IMR-90 (cell line): ENCODE measurements around the gene INTS3. TPM values are rescaled to one million over a fixed set of nuclear protein-coding genes. Genes with fewer than 3 reads are reported as not detected.

ENCODE experiments used
- ATAC-seq: fragments of 200-7000 bp; cut with Tn5 transposase; 2 replicates; pipeline ENCODE4 v1.9.1; 2020; ENCODE audit warnings: low read depth, mild to moderate bottlenecking, moderate library complexity
- BruUV-seq: library from RNA; stranded (reverse); fragments of 400-500 nt; replicated peaks from 2 replicates; lab custom pipeline; 2021; lab: Mats Ljungman, UMichigan
- CTCF ChIA-PET: fragments of 300-600 bp; formaldehyde crosslinking; extraction: SDS; loops from one replicate; lab custom pipeline; 2021; ENCODE audit warnings: antibody characterized with exemption; lab: Yijun Ruan, JAX
- POLR2A ChIA-PET: fragments of 300-600 bp; sonication (Branson Sonifier 250); formaldehyde crosslinking; loops from one replicate; lab custom pipeline; 2022; ENCODE audit warnings: antibody characterized with exemption; ENCODE audit not compliant: unreplicated experiment; lab: Charles Lee
- DNase-seq: peaks from one replicate; pipeline ENCODE4 v3.0.0; 2013
- H2AFZ ChIP-seq: replicated peaks from 2 replicates; pipeline ENCODE3; 2013; ENCODE audit warnings: low read length, mild to moderate bottlenecking; ENCODE audit not compliant: poor library complexity
- H2AK5ac ChIP-seq: 2 replicates; pipeline ENCODE4 v1.6.1; 2013; ENCODE audit warnings: low read depth, low read length, inconsistent platforms
- H2AK9ac ChIP-seq: replicated peaks from 2 replicates; pipeline ENCODE3; 2013; ENCODE audit warnings: mild to moderate bottlenecking, low read depth, low read length, moderate library complexity; ENCODE audit not compliant: poor library complexity
- H2BK120ac ChIP-seq: 2 replicates; pipeline ENCODE4 v1.6.1; 2013; ENCODE audit warnings: low read depth, low read length, inconsistent platforms
- H2BK15ac ChIP-seq: 3 replicates; pipeline ENCODE4 v1.6.1; 2013; ENCODE audit warnings: low read depth, low read length, inconsistent platforms
- H2BK20ac ChIP-seq: 2 replicates; pipeline ENCODE4 v1.6.1; 2013; ENCODE audit warnings: low read depth, mild to moderate bottlenecking, inconsistent platforms, low read length, moderate library complexity
- H2BK5ac ChIP-seq: 2 replicates; pipeline ENCODE4 v1.6.1; 2013; ENCODE audit warnings: mild to moderate bottlenecking, low read depth, low read length, inconsistent platforms; ENCODE audit not compliant: poor library complexity, severe bottlenecking
- H3K14ac ChIP-seq: replicated peaks from 2 replicates; pipeline ENCODE4 v1.6.1; 2013; ENCODE audit warnings: low read depth, low read length, inconsistent platforms
- H3K18ac ChIP-seq: 2 replicates; pipeline ENCODE4 v1.6.1; 2013; ENCODE audit warnings: low read depth, low read length, control low read depth
- H3K23ac ChIP-seq: 2 replicates; pipeline ENCODE4 v1.6.1; 2013; ENCODE audit warnings: low read depth, low read length, inconsistent platforms
- H3K27ac ChIP-seq: 2 replicates; pipeline ENCODE4 v1.5.1; 2013; ENCODE audit warnings: mild to moderate bottlenecking, control low read depth, low read length; ENCODE audit not compliant: insufficient read depth
- H3K27me3 ChIP-seq: 2 replicates; pipeline ENCODE4 v1.6.1; 2013; ENCODE audit warnings: low read length; ENCODE audit not compliant: control insufficient read depth, insufficient read depth
- H3K36me3 ChIP-seq: 2 replicates; pipeline ENCODE4 v1.6.1; 2013; ENCODE audit warnings: low read length, mixed read lengths; ENCODE audit not compliant: control insufficient read depth, insufficient read depth
- H3K4ac ChIP-seq: 2 replicates; pipeline ENCODE4 v1.6.1; 2013; ENCODE audit warnings: low read depth, low read length, inconsistent platforms
- H3K4me1 ChIP-seq: 2 replicates; pipeline ENCODE4 v1.6.1; 2013; ENCODE audit warnings: low read length, mixed read lengths; ENCODE audit not compliant: control insufficient read depth, insufficient read depth
- H3K4me2 ChIP-seq: 2 replicates; pipeline ENCODE4 v1.6.1; 2013; ENCODE audit warnings: low read depth, mild to moderate bottlenecking, control low read depth, low read length, moderate library complexity
- H3K4me3 ChIP-seq: 2 replicates; pipeline ENCODE4 v1.5.1; 2013; ENCODE audit warnings: low read depth, mild to moderate bottlenecking, control low read depth, low read length, moderate library complexity; ENCODE audit not compliant: insufficient read depth
- H3K56ac ChIP-seq: 2 replicates; pipeline ENCODE4 v1.6.1; 2013; ENCODE audit warnings: low read length, inconsistent platforms; ENCODE audit not compliant: insufficient read depth; ENCODE audit errors: extremely low read depth
- H3K79me1 ChIP-seq, 2 experiments: 2 replicates each; pipeline ENCODE4 v1.6.1; 2013; ENCODE audit warnings: low read length in 2 of 2, inconsistent platforms in 1 of 2, low read depth in 1 of 2
- H3K9ac ChIP-seq: 2 replicates; pipeline ENCODE4 v1.6.1; 2013; ENCODE audit warnings: low read depth, low read length, control low read depth
- H3K9me1 ChIP-seq: 2 replicates; pipeline ENCODE4 v1.6.1; 2013; ENCODE audit warnings: low read length, inconsistent platforms; ENCODE audit not compliant: insufficient read depth
- H3K9me3 ChIP-seq: 2 replicates; pipeline ENCODE4 v1.6.1; 2013; ENCODE audit warnings: low read length; ENCODE audit not compliant: control insufficient read depth, insufficient read depth
- H4K20me1 ChIP-seq: 2 replicates; pipeline ENCODE4 v1.6.1; 2013; ENCODE audit warnings: low read length, inconsistent platforms; ENCODE audit not compliant: insufficient read depth
- H4K5ac ChIP-seq: 2 replicates; pipeline ENCODE4 v1.6.1; 2013; ENCODE audit warnings: mild to moderate bottlenecking, low read depth, low read length, control low read depth
- H4K8ac ChIP-seq, 2 experiments: 2 replicates each; pipeline ENCODE4 v1.6.1; 2013; ENCODE audit warnings: low read depth in 2 of 2, low read length in 2 of 2, control low read depth in 1 of 2, inconsistent platforms in 1 of 2
- H4K91ac ChIP-seq: 2 replicates; pipeline ENCODE4 v1.6.1; 2013; ENCODE audit warnings: low read depth, low read length, inconsistent platforms; ENCODE audit not compliant: insufficient read depth
- BHLHE40 ChIP-seq: fragments of 150-350 bp; IDR thresholded peaks from 2 replicates; pipeline ENCODE4 v1.6.1; 2016; ENCODE audit warnings: mild to moderate bottlenecking, low read depth, low read length
- CEBPB ChIP-seq: IDR thresholded peaks from 2 replicates; pipeline ENCODE4 v1.6.1; 2012; ENCODE audit warnings: low read depth, low read length, improper control_type of control experiment
- CHD1 ChIP-seq: IDR thresholded peaks from 2 replicates; pipeline ENCODE4 v1.6.1; 2012; ENCODE audit warnings: low read depth, low read length, improper control_type of control experiment
- MAZ ChIP-seq: IDR thresholded peaks from 2 replicates; pipeline ENCODE4 v1.6.1; 2012; ENCODE audit warnings: low read depth, mild to moderate bottlenecking, low read length, improper control_type of control experiment, moderate library complexity, borderline replicate concordance
- WGBS, 2 experiments: methylation state at CpG; one replicate each; pipeline versions ENCODE4 v1.1.5 to v1.1.7; 2013; ENCODE audit warnings: missing lambda C conversion rate in 2 of 2; ENCODE audit not compliant: insufficient read length in 1 of 2; ENCODE audit errors: extremely low coverage in 2 of 2; 5-methylcytosine and 5-hydroxymethylcytosine counted together
- dilution Hi-C: fragments of 300-500 bp; cut with HindIII; formaldehyde crosslinking; loops from one replicate; pipeline ENCODE4 v1.14.3; 2018; ENCODE audit warnings: low sequenced_read_pairs; ENCODE audit not compliant: unreplicated experiment
- in situ Hi-C: fragments of 300-500 bp; cut with MboI; formaldehyde crosslinking; loops from 3 replicates; pipeline ENCODE4 v1.14.3; 2019; ENCODE audit warnings: low sequenced_read_pairs, inconsistent platforms, mixed read lengths
- intact Hi-C: fragments of 100-400 bp; cut with micrococcal nuclease; formaldehyde crosslinking; loops from 2 replicates; pipeline ENCODE4 v1.10.0; 2022
- polyA plus RNA-seq, 3 experiments: library from polyadenylated mRNA; depleted of rRNA; stranded (reverse); fragments of >200 nt; gene quantifications; 2 replicates each; pipeline ENCODE4 v1.2.3, GENCODE V29; 2012; ENCODE audit warnings: low replicate concordance in 1 of 3
- total RNA-seq: library from RNA; depleted of rRNA; stranded (reverse); fragments of >200 nt; gene quantifications from 2 replicates; pipeline ENCODE4 v1.2.3, GENCODE V29; 2012

The INTS3 gene
- total and polyA plus RNA-seq, 2 of the 4 experiments (the other 2 are of a cell fraction), result 33.5 to 59.4 TPM

DNA sequence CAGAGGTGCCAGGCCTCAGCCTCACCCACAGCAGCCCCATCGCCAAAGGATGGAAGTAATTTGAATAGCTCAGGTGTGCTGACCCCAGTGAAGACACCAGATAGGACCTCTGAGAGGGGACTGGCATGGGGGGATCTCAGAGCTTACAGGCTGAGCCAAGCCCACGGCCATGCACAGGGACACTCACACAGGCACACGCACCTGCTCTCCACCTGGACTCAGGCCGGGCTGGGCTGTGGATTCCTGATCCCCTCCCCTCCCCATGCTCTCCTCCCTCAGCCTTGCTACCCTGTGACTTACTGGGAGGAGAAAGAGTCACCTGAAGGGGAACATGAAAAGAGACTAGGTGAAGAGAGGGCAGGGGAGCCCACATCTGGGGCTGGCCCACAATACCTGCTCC, 34.4 kb upstream of the INTS3 start:
- POLR2A ChIA-PET, result no interaction called here
- no TSS peak for BruUV-seq
- Histone ChIP-seq H2AK5ac (no peak overlapping the region), H2AK9ac (no peak overlapping the region), H3K36me3 (no peaks in the 10 kb centered on the region), H2BK20ac (no peak overlapping the region), H3K9me3 (no peaks in the 10 kb centered on the region), H3K79me1 (no peaks in the 10 kb centered on the region), H3K4me1 (peaks cover 2% of the 10 kb centered on the region), H3K18ac (no peak overlapping the region), H4K91ac (no peak overlapping the region), H4K8ac (no peak overlapping the region), H3K9me1 (no peaks in the 10 kb centered on the region), H3K27ac (no peak overlapping the region), H3K9ac (no peak overlapping the region), H3K4ac (no peak overlapping the region), H2BK15ac (no peak overlapping the region), H3K4me3 (no peak overlapping the region), H4K20me1 (no peaks in the 10 kb centered on the region; the same call in 1 of the 2 replicates), H3K56ac (no peak overlapping the region), H3K23ac (no peak overlapping the region), H2AFZ (no peak overlapping the region), H3K4me2 (no peak overlapping the region), H3K14ac (no peak overlapping the region), H2BK5ac (no peak overlapping the region), H3K27me3 (peaks cover 18% of the 10 kb centered on the region), H2BK120ac (no peak overlapping the region), H4K5ac (no peak overlapping the region)
- DNase-seq, result no peak
- in situ Hi-C loops (no loop called here), dilution Hi-C loops (no loop called here), intact Hi-C loops (no loop called here)
- ATAC-seq, result no peak
- TF ChIP-seq CHD1 (no peak), CEBPB (no peak), BHLHE40 (no peak), MAZ (no peak)
- CTCF ChIA-PET, result interaction anchor here (0.6 kb wide), 1 partner anchor 134 kb away, joined by 3 read pairs; no protein-coding TSS in a partner anchor
- whole genome bisulfite sequencing, 2 experiments, result no CpG with 5 or more reads among the region's 4 CpGs
